Karpas-422 (cell line): ENCODE results near the gene CARD10. TPM values are rescaled to one million over a fixed set of nuclear protein-coding genes. Genes with fewer than 3 reads are reported as not detected.
"Not testable (repeated sequence)": the region's sequence is repeated elsewhere in the genome, so short reads cannot be mapped to it uniquely, and the experiment has no call there.

Experiments used
- DNase-seq: peaks from one replicate; pipeline ENCODE4 v3.0.0-alpha.2; 2015
- H2AFZ ChIP-seq: fragments of 200-600 bp; sonication (generic); 2 replicates; pipeline ENCODE4 v1.6.1; 2014; ENCODE audit warnings: antibody characterized with exemption, low read length, mixed read lengths
- H3K27ac ChIP-seq: fragments of 200-600 bp; sonication (generic); 2 replicates; pipeline ENCODE4 v1.5.1; 2014; ENCODE audit warnings: mild to moderate bottlenecking, low read length, moderate library complexity
- H3K27me3 ChIP-seq: fragments of 200-600 bp; sonication (generic); 2 replicates; pipeline ENCODE4 v1.6.1; 2014; ENCODE audit warnings: low read length, mixed read lengths
- H3K36me3 ChIP-seq: fragments of 200-600 bp; sonication (generic); 2 replicates; pipeline ENCODE4 v1.6.1; 2014; ENCODE audit warnings: low read length, mixed read lengths; ENCODE audit not compliant: insufficient read depth
- H3K4me1 ChIP-seq: fragments of 200-600 bp; sonication (generic); 2 replicates; pipeline ENCODE4 v1.6.1; 2014; ENCODE audit warnings: mild to moderate bottlenecking, low read length, mixed read lengths
- H3K4me2 ChIP-seq: fragments of 200-600 bp; sonication (generic); 2 replicates; pipeline ENCODE4 v1.6.1; 2014; ENCODE audit warnings: low read length, low read depth, mild to moderate bottlenecking; ENCODE audit not compliant: poor library complexity, severe bottlenecking
- H3K4me3 ChIP-seq: fragments of 200-600 bp; sonication (generic); 2 replicates; pipeline ENCODE4 v1.5.1; 2014; ENCODE audit warnings: mild to moderate bottlenecking, antibody characterized with exemption, low read length, mixed read lengths
- H3K79me2 ChIP-seq: fragments of 200-600 bp; sonication (generic); 2 replicates; pipeline ENCODE4 v1.6.1; 2014; ENCODE audit warnings: mild to moderate bottlenecking, low read length, mixed read lengths
- H3K9ac ChIP-seq: fragments of 200-600 bp; sonication (generic); 2 replicates; pipeline ENCODE4 v1.6.0; 2014; ENCODE audit warnings: low read length
- H3K9me2 ChIP-seq: fragments of 200-600 bp; sonication (generic), shearing (Covaris generic); replicated peaks from 2 replicates; pipeline ENCODE4 v1.6.0; 2014; ENCODE audit warnings: mild to moderate bottlenecking, low read length, moderate library complexity; ENCODE audit not compliant: insufficient read depth
- H3K9me3 ChIP-seq: fragments of 300-700, 200-600 bp; sonication (generic); 2 replicates; pipeline ENCODE4 v1.6.1; 2014; ENCODE audit warnings: low read length, mixed read lengths
- H4K20me1 ChIP-seq: fragments of 200-600 bp; sonication (generic); 2 replicates; pipeline ENCODE4 v1.6.1; 2014; ENCODE audit warnings: mild to moderate bottlenecking, antibody characterized with exemption, low read length, low read depth; ENCODE audit not compliant: insufficient read depth
- total RNA-seq: library from RNA; depleted of rRNA; stranded (reverse); fragments of >200 nt; shearing (Covaris generic); gene quantifications from 2 replicates; pipeline ENCODE4 v1.2.3, GENCODE V29; 2014; ENCODE audit warnings: low replicate concordance

The CARD10 gene
- total RNA-seq, 1 experiment from 2014 or later, result not detected

- Histone ChIP-seq H3K9ac (no peak overlapping the region), H3K4me3 (no peak overlapping the region), H3K9me2 (no peaks in the 10 kb centered on the region), H3K27me3 (no peaks in the 10 kb centered on the region), H3K4me1 (no peaks in the 10 kb centered on the region), H3K27ac (no peak overlapping the region), H2AFZ (no peak overlapping the region), H3K4me2 (no peak overlapping the region), H3K79me2 (no peaks in the 10 kb centered on the region), H3K36me3 (no peaks in the 10 kb centered on the region), H4K20me1 (no peaks in the 10 kb centered on the region), H3K9me3 (no peaks in the 10 kb centered on the region)
- DNase-seq, result no peak
Measured at GRCh38 chr22:37549704-37550059, 30.5 kb upstream of the CARD10 start.

- Histone ChIP-seq H3K27me3 (no peaks in the 10 kb centered on the region), H3K9me2 (no peaks in the 10 kb centered on the region), H2AFZ (no peak overlapping the region), H3K4me3 (no peak overlapping the region), H3K9me3 (no peaks in the 10 kb centered on the region), H3K4me1 (no peaks in the 10 kb centered on the region), H4K20me1 (no peaks in the 10 kb centered on the region), H3K4me2 (no peak overlapping the region), H3K36me3 (no peaks in the 10 kb centered on the region), H3K27ac (no peak overlapping the region), H3K9ac (no peak overlapping the region), H3K79me2 (no peaks in the 10 kb centered on the region)
- no peak for DNase-seq
Measured at GRCh38 chr22:37547251-37547741, 28.1 kb upstream of the CARD10 start.

GRCh38 chr22:37546437-37547250 is 27.4 kb upstream of the CARD10 start:
- H3K4me2 ChIP-seq, result no peak overlapping the region

GRCh38 chr22:37545703-37546436 is 26.7 kb upstream of the CARD10 start:
- Histone ChIP-seq H3K9me2 (no peaks in the 10 kb centered on the region), H3K27me3 (no peaks in the 10 kb centered on the region), H3K27ac (no peak overlapping the region), H3K4me2 (no peak overlapping the region), H3K36me3 (no peaks in the 10 kb centered on the region), H3K4me1 (peaks cover 9% of the 10 kb centered on the region), H3K4me3 (no peak overlapping the region), H3K9ac (no peak overlapping the region), H3K79me2 (no peaks in the 10 kb centered on the region), H2AFZ (no peak overlapping the region), H4K20me1 (no peaks in the 10 kb centered on the region), H3K9me3 (no peaks in the 10 kb centered on the region)
- DNase-seq, result no peak

More at GRCh38 chr22:37546437-37547250, 27.4 kb upstream of the CARD10 start:
- Histone ChIP-seq H3K36me3 (no peaks in the 10 kb centered on the region), H3K9me3 (no peaks in the 10 kb centered on the region), H3K4me3 (no peak overlapping the region), H3K9ac (no peak overlapping the region), H3K27me3 (no peaks in the 10 kb centered on the region), H3K9me2 (no peaks in the 10 kb centered on the region), H3K4me1 (peaks cover 6% of the 10 kb centered on the region), H3K27ac (no peak overlapping the region), H4K20me1 (no peaks in the 10 kb centered on the region), H2AFZ (no peak overlapping the region), H3K79me2 (no peaks in the 10 kb centered on the region)
- DNase-seq, result no peak

GRCh38 chr22:37544955-37545702 is 25.9 kb upstream of the CARD10 start:
- Histone ChIP-seq H4K20me1 (no peaks in the 10 kb centered on the region), H3K9me2 (no peaks in the 10 kb centered on the region), H3K79me2 (no peaks in the 10 kb centered on the region), H3K4me3 (no peak overlapping the region), H3K4me1 (peaks cover 9% of the 10 kb centered on the region), H3K36me3 (no peaks in the 10 kb centered on the region), H3K27ac (no peak overlapping the region), H3K4me2 (no peak overlapping the region), H3K9ac (no peak overlapping the region), H3K27me3 (no peaks in the 10 kb centered on the region), H3K9me3 (no peaks in the 10 kb centered on the region), H2AFZ (no peak overlapping the region)
- peak; percentile 78 for DNase-seq

- no peaks in the 10 kb centered on the region for H3K79me2 ChIP-seq
- H3K9me2 ChIP-seq, result no peaks in the 10 kb centered on the region
- H3K4me2 ChIP-seq, result no peak overlapping the region
- no peak overlapping the region for H3K9ac ChIP-seq
- peaks cover 9% of the 10 kb centered on the region for H3K4me1 ChIP-seq
- H3K4me3 ChIP-seq, result no peak overlapping the region
- no peaks in the 10 kb centered on the region for H3K36me3 ChIP-seq
- H4K20me1 ChIP-seq, result no peaks in the 10 kb centered on the region
- H3K27ac ChIP-seq, result no peak overlapping the region
- H2AFZ ChIP-seq, result no peak overlapping the region
- no peak for DNase-seq
- H3K27me3 ChIP-seq, result no peaks in the 10 kb centered on the region
- no peaks in the 10 kb centered on the region for H3K9me3 ChIP-seq
Measured at GRCh38 chr22:37542959-37543358, 23.7 kb upstream of the CARD10 start.

GRCh38 chr22:37542416-37542815 is 23.2 kb upstream of the CARD10 start:
- not testable (repeated sequence) for H3K36me3 ChIP-seq, H3K79me2 ChIP-seq, H3K4me1 ChIP-seq, H2AFZ ChIP-seq, H3K27me3 ChIP-seq, DNase-seq, H3K9me2 ChIP-seq, H3K4me2 ChIP-seq, H3K9me3 ChIP-seq, H4K20me1 ChIP-seq, H3K9ac ChIP-seq, H3K27ac ChIP-seq, H3K4me3 ChIP-seq

GRCh38 chr22:37539790-37540189 is 20.6 kb upstream of the CARD10 start:
- not testable (repeated sequence) for H3K9me3 ChIP-seq, H3K9ac ChIP-seq, H3K4me3 ChIP-seq, DNase-seq, H3K79me2 ChIP-seq, H3K9me2 ChIP-seq, H3K4me1 ChIP-seq, H3K36me3 ChIP-seq, H2AFZ ChIP-seq, H3K27ac ChIP-seq, H3K4me2 ChIP-seq, H3K27me3 ChIP-seq, H4K20me1 ChIP-seq
